CD4-positive, alpha-beta T cell treated with Interleukin-4 for 1 hour (primary cell): ENCODE results near the gene ASL.
"Not testable (repeated sequence)": the region's sequence is repeated elsewhere in the genome, so short reads cannot be mapped to it uniquely, and the experiment has no call there.

Source experiments
- DNase-seq, 2 donors: peaks; one replicate each; pipeline ENCODE4 v3.0.0-alpha.2; 2020 to 2022

Gene ASL

GRCh38 chr7:66076462-66077329 is 1.1 kb downstream of the ASL start:
- no peak for DNase-seq

DNA sequence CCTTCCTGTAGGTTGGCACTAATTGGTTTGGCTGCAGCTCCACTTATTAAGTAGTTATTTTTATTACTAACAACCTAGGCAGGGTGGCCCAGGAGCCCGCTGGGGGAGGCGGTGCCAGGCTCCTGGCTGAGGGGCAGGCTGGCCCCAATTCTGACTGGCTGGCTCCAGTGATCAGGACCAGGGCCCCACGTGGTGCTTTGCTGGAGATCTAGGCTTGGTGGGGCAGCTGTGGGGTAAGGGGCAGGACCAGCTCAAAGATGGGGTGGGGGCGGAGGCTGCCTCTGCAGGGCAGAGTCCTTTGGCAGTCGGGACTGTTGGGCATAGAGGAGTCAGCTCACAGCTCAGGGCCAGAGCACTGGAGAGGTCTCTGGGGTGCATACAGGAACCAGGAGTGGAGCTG is 2.4 kb downstream of the ASL start:
- DNase-seq: no peak

DNA sequence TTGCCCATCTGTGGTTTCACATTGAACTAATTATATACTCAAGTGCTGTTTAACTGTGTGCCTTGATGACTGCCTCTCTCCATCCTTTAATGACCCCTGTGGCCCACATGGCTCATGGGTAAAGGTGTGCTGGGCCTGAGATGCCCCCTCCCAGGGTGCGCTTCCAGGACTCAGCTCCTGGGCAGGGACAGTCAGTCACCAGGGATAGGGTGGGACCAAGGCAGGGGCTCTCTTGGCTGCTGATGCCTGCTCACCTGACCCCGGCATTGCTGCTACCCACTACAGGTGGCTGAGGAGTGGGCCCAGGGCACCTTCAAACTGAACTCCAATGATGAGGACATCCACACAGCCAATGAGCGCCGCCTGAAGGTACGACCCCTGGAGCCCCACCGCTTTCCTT is 6.5 kb downstream of the ASL start:
- DNase-seq: no peak

GRCh38 chr7:66082886-66083415 is 7.3 kb downstream of the ASL start:
- DNase-seq: no peak

DNA sequence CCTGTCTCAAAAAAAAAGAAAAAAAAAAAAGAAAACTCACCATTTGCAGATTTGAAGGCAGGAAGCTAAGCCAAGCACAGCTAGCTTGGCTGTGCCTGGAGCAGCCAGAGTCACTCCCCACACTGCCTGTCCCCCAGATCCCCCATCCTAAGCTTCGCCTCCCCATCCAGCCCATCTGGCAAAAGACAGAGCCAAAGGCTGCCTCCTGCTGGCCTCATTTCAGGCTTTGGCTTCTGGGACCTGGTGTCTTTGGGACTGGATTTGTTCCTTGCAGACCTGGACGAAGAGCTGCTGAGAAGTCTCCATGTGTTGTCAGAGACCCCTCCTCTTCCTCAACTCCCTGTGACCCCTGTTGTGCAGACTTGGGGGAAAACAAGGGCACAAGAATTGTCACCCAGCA is 8.1 kb downstream of the ASL start:
- DNase-seq: no peak

DNA sequence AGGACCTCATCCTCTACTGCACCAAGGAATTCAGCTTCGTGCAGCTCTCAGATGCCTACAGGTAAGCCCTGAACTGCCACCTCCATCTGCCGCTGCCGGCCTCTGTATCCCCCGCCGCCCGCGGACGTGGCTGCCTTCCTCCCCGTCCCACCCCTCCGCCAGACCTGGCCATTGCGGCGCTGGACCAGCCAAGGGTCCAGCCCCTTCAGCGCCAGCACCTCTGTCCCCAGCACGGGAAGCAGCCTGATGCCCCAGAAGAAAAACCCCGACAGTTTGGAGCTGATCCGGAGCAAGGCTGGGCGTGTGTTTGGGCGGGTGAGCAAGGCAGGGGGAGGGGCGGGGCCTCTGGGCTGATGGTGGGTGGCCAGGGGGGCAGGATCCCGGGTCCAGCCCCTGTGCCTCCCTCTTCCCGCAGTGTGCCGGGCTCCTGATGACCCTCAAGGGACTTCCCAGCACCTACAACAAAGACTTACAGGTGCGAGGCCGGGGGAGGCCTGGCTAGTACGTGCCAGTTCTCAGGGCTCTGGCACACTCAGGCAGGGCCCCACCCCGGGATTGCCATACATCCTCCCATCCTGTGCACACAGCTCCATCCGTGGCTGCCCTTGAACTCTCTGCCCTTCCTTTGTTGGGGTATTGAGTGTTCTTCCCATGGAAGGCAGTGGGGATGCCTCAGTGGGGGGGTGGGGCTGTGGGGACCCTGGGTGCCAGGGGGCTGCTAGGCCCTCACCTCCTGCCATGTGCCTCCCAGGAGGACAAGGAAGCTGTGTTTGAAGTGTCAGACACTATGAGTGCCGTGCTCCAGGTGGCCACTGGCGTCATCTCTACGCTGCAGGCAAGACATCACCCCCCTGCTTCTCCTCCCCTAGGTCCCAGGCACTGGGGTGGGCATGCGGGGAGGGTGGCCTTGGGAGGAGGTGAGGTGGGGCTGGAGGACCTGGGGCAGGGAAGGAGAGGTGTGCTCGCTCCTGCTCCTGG is 13.5 kb downstream of the ASL start:
- no peak for DNase-seq

GRCh38 chr7:66092654-66093053 is 17.0 kb downstream of the ASL start:
- DNase-seq: no peak

DNA sequence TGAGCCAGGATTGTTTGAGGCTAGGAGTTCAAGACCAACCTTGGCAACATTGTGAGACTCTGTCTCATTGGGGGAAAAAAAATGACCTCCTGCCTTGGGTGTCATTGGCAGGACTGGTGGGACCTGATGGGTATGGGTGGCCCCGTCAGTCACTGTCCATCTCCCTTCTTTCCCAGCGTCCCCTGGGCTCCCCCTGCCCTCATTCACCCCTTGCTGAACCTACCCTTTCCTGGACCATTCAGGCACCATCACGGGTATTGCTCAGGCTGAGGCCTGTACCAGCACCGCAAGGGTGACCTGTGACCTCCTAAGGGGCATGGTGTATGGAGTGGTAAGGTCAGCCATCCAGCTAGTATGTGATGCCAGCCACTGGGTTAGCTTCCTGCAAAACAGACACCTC is 19.4 kb downstream of the ASL start:
- DNase-seq: no peak

DNA sequence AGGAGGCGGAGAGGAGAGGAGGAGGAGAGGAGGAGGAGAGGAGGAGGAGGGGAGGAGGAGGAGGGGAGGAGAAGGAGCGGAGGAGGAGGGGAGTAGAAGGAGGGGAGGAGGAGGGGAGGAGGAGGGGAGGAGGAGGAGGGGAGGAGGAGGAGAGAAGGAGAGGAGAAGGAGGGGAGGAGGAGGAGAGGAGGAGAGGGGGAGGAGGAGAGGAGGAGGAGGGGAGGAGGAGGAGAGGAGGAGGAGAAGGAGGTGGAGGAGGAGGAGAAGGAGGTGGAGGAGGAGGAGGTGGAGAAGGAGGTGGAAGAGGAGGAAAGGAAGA is 23.6 kb downstream of the ASL start:
- DNase-seq: no peak

GRCh38 chr7:66099551-66100407 is 24.2 kb downstream of the ASL start:
- DNase-seq: peak; percentile 27 to 37

- no peak for DNase-seq
Measured at GRCh38 chr7:66100408-66101050, 24.9 kb downstream of the ASL start.

DNA sequence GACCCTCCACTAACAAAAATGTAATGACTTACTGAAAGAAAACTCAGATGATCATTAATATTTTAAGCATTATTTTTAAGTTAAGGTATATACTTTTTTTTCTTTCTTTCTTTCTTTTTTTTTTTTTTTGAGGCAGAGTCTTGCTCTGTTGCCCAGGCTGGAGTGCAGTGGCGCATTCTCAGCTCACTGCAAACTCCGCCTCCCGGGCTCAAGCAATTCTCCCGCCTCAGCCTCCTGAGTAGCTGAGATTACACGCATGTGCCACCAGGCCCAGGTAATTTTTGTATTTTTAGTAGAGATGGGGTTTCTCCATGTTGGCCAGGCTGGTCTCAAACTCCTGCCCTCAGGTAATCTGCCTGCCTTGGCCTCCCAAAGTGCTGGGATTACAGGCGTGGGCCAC is 26.5 kb downstream of the ASL start:
- not testable (repeated sequence) for DNase-seq

DNA sequence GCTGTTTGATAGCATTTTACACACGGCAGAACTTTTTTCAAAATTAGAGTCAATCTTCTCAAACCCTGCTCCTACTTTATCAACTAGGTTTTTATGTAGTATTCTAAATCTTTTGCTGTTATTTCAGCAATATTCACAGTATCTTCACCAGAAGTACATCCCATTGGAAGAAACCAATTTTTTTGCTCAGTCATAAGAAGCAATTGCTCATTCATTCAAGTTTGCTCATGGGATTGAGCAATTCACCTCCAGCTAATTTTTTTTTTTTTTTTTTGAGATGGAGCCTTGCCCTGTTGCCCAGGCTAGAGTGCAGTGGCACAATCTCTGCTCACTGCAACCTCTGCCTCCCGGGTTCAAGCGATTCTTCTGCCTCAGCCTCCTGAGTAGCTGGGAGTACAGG is 28.4 kb downstream of the ASL start:
- DNase-seq: not testable (repeated sequence)

DNA sequence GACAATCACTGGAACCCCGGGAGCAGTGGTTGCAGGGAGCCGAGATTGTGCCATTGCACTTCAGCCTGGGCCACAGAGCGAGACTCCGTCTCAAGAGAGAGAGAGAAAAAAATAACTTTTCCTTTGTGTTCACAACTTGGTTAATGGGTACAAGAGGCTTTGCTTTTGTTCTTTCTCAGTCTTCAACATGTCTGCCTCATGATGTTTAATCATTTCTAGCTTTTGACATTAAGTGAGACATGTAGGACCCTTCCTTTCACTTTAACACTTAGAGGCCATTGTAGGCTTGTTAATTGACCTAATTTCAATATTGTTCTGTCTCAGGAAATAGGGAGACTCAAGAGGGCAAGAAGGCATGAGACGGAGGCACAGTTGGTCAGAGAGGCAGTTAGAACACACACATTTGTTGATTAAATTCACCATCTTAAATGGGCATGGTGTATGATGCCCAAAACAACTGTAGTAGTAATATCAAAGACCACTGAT is 29.7 kb downstream of the ASL start:
- DNase-seq: no peak

- not testable (repeated sequence) for DNase-seq
Measured at GRCh38 chr7:66108410-66108809, 32.8 kb downstream of the ASL start.

GRCh38 chr7:66110856-66111255 is 35.2 kb downstream of the ASL start:
- DNase-seq: no peak

DNA sequence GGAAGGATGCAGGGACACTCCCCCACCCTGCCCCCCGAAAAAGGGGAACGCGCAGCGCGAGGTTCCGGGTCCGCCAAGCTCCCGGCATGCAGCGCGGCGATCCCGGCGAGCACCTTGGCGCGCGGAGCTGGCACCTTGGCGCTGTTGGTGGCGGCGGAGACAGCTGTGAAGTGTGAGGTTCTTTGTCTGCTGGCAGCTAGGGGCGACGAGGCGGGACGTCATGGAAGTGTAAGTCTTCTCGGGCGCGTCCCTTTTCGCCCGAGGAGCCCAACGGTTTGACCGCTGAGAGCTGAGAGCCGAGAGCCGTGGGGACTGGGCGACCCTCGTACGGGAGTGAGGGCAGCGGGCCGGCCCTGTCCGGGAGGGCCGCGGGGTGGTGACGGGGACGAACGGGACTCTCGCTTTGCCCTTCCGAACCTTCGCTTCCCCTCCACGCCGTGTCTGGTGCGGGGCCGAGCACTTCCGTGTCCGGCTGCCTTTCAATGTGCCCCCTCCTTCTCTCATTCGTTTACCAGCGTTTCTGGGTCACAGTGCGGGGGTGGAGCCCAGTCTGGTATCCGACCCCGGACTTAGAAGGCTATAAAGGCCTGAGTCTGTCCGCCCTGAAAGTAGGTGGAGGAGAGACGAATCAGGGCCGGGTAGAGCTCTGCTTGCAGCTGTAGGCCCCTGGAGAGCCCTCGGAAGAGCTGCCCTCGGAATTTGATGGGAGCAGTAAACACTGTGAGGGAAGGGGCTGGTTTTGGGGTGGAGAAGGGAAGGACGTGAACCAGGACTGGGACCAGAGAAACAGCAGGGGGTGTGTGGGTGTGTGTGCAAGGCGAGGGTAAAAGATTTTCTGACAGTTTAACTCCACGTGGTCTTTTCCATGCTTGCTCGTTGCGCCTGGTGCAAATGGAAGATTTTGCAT is 39.4 kb downstream of the ASL start, which contains the start of gene CRCP:
Gene CRCP, plus strand, starts transcription at position 105 of the 907 bp plus-strand sequence. Its CDS starts 116 bp downstream, at position 221.
- peak; percentile 84 to 86 for DNase-seq

GRCh38 chr7:66116680-66117420 is 41.2 kb downstream of the ASL start:
- DNase-seq: not testable (repeated sequence)

GRCh38 chr7:66118603-66119002 is 43.0 kb downstream of the ASL start:
- DNase-seq: no peak
